VCaP (cell line): Measurements from ENCODE around the gene IL6ST.
"Not testable (repeated sequence)": the region's sequence is repeated elsewhere in the genome, so short reads cannot be mapped to it uniquely, and the experiment has no call there.

ENCODE experiments used
- H3K27ac ChIP-seq: fragments of 450-650 bp; 2 replicates; pipeline ENCODE4 v1.5.1; 2017
- TF ChIP-seq, protein P1 (sequence below): fragments of 450-650 bp; conservative IDR thresholded peaks from 2 replicates; pipeline ENCODE4 v1.5.1; 2017; ENCODE audit warnings: mild to moderate bottlenecking, moderate library complexity

Gene IL6ST

DNA sequence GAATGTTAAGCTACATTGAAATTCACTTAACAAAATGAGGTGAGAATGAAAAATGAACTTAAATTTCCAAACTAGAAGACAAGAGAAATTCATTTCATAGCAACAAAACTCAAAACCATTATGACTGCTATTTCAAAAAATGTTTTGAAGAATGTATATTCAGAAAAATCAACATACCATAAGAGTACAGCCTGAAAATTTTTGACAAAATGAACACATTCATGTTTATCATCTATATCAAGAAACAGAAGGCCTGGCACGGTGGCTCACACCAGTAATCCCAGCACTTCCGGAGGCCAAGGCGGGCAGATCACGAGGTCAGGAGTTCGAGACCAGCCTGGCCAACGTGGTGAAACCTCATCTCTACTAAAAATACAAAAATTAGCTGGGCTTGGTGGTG is 4.2 kb upstream of the IL6ST start:
- TF ChIP-seq, protein P1, sequence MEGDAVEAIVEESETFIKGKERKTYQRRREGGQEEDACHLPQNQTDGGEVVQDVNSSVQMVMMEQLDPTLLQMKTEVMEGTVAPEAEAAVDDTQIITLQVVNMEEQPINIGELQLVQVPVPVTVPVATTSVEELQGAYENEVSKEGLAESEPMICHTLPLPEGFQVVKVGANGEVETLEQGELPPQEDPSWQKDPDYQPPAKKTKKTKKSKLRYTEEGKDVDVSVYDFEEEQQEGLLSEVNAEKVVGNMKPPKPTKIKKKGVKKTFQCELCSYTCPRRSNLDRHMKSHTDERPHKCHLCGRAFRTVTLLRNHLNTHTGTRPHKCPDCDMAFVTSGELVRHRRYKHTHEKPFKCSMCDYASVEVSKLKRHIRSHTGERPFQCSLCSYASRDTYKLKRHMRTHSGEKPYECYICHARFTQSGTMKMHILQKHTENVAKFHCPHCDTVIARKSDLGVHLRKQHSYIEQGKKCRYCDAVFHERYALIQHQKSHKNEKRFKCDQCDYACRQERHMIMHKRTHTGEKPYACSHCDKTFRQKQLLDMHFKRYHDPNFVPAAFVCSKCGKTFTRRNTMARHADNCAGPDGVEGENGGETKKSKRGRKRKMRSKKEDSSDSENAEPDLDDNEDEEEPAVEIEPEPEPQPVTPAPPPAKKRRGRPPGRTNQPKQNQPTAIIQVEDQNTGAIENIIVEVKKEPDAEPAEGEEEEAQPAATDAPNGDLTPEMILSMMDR = no peak
- H3K27ac ChIP-seq = no peak overlapping the region

DNA sequence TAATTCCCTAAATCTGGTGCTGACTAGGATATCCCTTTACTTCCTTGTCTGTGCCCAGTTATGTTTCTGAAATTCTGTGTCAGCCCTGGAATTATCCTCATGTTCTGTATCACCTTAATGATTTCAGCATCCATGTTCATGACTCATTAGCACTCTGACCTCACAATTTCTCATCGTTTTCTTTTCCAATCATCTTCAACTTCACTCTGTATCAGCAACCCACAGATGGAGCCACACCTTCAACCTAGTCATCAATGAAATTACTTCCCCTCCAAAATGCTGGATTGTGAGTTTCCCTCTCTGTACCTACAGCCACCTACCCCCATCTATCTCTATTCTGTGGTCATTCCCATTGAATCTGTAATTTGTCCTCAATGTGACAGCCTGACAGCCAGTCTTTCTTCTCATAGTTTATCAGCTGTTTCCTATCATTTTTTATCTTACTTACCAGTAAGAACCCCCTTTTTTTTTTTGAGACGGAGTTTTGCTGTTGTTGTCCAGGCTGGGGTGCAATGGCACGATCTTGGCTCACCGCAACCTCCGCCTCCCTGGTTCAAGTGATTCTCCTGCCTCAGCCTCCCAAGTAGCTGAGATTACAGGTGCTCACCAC is 3.1 kb upstream of the IL6ST start:
- peak overlapping the region; percentile 94 for H3K27ac ChIP-seq
- TF ChIP-seq, protein P1 = no peak

DNA sequence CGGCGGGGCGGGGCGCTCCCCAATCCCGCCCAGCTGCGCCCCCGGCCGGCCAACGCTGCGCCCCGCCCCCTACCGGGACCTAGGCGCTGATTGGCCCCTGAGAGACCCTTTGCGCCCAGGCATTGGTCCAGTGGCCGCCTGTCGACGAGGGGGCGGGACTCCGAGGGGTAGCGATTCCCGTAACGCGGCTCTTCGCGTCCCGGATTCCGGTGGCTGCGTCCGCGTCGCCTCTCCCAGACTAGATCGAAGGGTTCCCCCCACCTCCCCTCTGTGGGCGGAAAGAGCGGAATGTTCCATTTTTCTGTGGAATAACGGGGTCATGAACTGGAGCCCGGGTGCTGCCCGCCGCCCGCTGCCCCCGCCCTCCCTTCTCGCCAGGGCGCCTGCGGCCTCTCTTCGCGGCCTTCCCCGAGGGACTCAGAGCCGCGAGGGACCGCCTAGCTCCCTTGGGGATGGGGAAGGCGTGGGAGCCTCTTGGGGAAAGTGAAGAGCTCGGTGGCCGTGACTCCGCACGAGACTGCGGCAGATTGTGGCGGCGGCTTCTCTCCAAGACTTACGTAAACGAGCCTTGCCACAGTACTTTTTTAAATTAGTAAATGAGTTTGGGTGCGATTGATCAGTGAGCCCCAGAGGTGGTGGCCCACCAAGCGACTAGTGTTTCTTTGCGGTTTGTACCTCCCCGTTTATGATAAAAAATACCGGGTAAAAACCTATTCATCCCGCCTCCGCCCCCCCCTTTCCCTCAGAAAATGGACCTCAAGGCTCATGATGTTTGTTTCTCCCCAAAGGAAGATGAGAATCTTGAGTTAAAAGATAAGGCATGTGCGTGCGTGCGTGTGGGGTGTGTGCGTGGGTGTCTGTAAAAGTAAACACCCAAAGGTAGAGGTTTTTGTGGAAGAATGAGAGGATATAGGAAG is 493 bp upstream of the IL6ST start:
- TF ChIP-seq, protein P1 = peak; percentile 13; the same call in 1 of the 2 replicates
- peak overlapping the region; percentile 94 for H3K27ac ChIP-seq

DNA sequence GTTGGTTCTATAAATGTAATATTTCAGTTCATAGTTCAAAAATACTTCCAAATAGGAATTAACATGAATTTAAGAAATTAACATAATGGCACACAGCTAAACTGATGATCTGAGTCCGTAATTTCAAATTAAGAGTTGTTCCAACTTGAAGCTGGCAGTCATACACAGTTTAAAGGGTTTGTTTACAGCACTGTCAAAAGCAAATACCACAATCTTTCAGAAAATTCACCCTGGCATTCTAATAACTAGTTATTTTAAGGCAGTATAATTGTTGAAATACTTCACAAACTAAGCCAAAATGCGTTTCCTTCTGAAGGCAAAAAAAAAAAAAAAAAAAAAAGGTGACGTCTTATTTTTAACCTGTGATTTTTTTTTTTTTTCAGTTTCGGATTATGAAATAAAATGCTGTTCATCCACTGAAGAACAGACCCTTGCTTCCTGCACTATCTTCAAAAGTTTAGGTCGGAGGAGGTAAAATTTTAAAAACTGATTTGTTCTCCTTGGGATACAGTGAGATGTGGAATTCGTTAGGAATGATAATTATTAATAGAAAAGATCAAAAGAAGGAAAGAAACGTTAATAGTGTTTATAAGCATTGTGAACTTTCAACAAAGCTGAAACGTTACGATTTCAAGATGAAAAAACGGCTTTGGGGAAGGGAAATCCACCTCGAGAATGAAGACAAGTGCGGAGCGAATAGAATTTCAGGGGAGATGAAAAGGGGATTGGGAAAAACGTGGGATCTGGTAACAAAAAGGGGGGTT is 850 bp downstream of the IL6ST start:
- peak overlapping the region; percentile 94 for H3K27ac ChIP-seq
- TF ChIP-seq, protein P1 = no peak

DNA sequence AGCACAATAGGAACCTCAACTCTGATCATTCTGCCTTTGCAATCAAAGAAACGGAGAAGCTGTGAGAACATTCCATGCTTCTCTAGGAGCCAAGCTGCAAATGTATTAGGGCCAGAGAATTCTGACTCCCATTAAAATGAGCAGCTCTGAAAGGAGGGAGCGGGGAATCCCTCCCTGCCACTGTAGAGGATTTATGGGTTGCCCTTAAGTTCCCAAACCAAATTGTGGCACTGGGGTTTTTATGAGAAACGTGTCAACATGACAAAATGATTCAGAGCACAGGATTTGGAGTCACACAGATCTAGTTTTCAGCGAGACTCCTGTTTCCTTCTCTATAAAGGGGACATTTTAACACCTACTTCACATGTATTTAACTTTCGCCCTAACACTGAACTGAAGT is 1.8 kb downstream of the IL6ST start:
- TF ChIP-seq, protein P1 = no peak
- peak overlapping the region; percentile 94; the same call in 1 of the 2 replicates for H3K27ac ChIP-seq

DNA sequence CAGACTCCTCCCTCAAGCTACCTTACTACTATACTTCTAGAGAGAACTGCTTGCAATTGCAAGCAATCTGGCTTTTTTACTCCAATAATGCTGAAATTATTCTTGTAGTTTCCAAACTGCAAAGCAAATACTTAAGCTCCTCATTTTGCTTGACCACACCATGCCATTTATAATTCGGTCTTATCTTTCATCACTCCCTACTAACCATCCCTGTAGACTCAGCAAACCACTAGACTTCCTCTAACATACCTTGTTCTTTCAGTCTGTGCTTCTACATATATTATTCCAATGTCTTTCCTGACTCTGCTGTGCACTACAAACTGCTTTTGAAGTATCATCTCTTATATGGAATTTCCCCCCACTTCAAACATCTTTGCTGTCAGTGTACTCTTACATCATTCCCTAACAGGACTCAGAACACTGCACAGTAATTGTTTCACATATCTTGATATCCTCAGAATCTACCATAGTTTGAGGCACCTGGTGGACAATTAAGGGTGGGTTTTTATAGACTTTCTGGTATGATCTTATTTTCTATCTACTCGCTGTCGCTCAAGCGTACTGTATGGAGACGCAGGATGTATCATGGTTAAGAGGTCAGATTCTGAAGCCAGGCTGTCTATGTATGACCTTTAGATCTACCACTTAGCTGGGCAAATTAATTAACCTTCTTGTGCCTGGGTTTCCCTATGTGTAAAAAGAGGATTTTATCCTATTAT is 2.8 kb downstream of the IL6ST start:
- peak overlapping the region; percentile 94; the same call in 1 of the 2 replicates for H3K27ac ChIP-seq

DNA sequence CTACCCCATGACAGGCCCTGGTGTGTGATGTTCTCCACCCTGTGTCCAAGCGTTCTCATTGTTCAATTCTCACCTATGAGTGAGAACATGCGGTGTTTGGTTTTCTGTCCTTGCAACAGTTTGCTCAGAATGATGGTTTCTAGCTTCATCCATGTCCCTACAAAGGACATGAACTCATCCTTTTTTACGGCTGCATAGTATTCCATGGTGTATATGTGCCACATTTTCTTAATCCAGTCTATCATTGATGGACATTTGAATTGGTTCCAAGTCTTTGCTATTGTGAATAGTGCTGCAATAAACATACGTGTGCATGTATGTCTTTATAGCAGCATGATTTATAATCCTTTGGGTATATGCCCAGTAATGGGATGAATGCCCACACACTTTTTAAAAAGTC is 3.9 kb downstream of the IL6ST start:
- not testable (repeated sequence) for H3K27ac ChIP-seq

More for the DNA sequence above, 2.8 kb downstream of the IL6ST start:
- TF ChIP-seq, protein P1 = no peak
